HCT116 (cell line): ENCODE measurements around the gene FGF14. TPM values are rescaled to one million over a fixed set of nuclear protein-coding genes. Genes with fewer than 3 reads are reported as not detected.

Experiments
- ATAC-seq: fragments of 200-7000 bp; cut with Tn5 transposase; 2 replicates; pipeline ENCODE4 v1.9.1; 2020; ENCODE audit warnings: mild to moderate bottlenecking, moderate library complexity
- BruUV-seq: library from RNA; stranded (reverse); fragments of 400-500 nt; replicated peaks from 2 replicates; lab custom pipeline; 2021; lab: Mats Ljungman, UMichigan
- CTCF ChIA-PET: fragments of 300-600 bp; sonication (Branson Sonifier 250); formaldehyde crosslinking; loops from one replicate; lab custom pipeline; 2021; ENCODE audit warnings: antibody characterized with exemption; lab: Charles Lee
- POLR2A ChIA-PET: fragments of 300-600, 350-600 bp; sonication (Branson Sonifier 250); formaldehyde crosslinking; loops from one replicate; lab custom pipeline; 2021; ENCODE audit warnings: antibody characterized with exemption; lab: Charles Lee
- RAD21 ChIA-PET, 2 experiments: fragments of 300-600 bp; sonication (Branson Sonifier 250); formaldehyde crosslinking; loops; one replicate each; lab custom pipeline; 2023; ENCODE audit warnings: low total read pairs in 2 of 2; ENCODE audit not compliant: uncharacterized antibody in 2 of 2, unreplicated experiment in 2 of 2, low non-redundant PET in 1 of 2; lab: Charles Lee
- DNase-seq: peaks from one replicate; pipeline ENCODE4 v3.0.0-alpha.2; 2010; ENCODE audit warnings: low read depth, low spot score
- H2AFZ ChIP-seq: fragments of 200-600 bp; shearing (Covaris generic), sonication (generic); 2 replicates; pipeline ENCODE4 v1.6.1; 2017; ENCODE audit warnings: low read depth, mixed run types, mixed read lengths, antibody characterized with exemption, low read length; ENCODE audit not compliant: poor library complexity, severe bottlenecking
- H3K27ac ChIP-seq: 2 replicates; pipeline ENCODE4 v1.5.1; 2012; ENCODE audit warnings: low read depth, low read length
- H3K27me3 ChIP-seq: fragments of 200-600 bp; sonication (generic); 2 replicates; pipeline ENCODE4 v1.6.1; 2016; ENCODE audit warnings: mixed run types, low read length, mixed read lengths; ENCODE audit not compliant: insufficient read depth
- H3K36me3 ChIP-seq, 2 experiments: fragments of 200-500 bp in 1 of 2; fragments of 200-600 bp in 1 of 2; sonication (Bioruptor generic) in 1 of 2; sonication (generic) in 1 of 2; 2 replicates each; pipeline versions ENCODE4 v1.5.1 to v1.6.1; 2014 to 2016; ENCODE audit warnings: low read length in 2 of 2, inconsistent platforms in 1 of 2, mixed read lengths in 1 of 2, mixed run types in 1 of 2; ENCODE audit not compliant: insufficient read depth in 2 of 2, control insufficient read depth in 1 of 2
- H3K4me1 ChIP-seq, 2 experiments: fragments of 200-600 bp in 1 of 2; sonication (generic) in 1 of 2; 2 replicates each; pipeline versions ENCODE4 v1.5.1 to v1.6.1; 2012 to 2017; ENCODE audit warnings: low read length in 2 of 2, inconsistent platforms in 1 of 2, mild to moderate bottlenecking in 1 of 2, mixed read lengths in 1 of 2, mixed run types in 1 of 2, moderate library complexity in 1 of 2; ENCODE audit not compliant: insufficient read depth in 2 of 2, control insufficient read depth in 1 of 2
- H3K4me2 ChIP-seq: fragments of 200-600 bp; sonication (generic); 2 replicates; pipeline ENCODE4 v1.6.1; 2017; ENCODE audit warnings: mixed run types, low read length, mixed read lengths
- H3K4me3 ChIP-seq, 2 experiments: fragments of 200-600 bp in 1 of 2; sonication (generic) in 1 of 2; replicated peaks in 1 of 2; 2 replicates each; pipeline ENCODE4 v1.5.1; 2011 to 2016; ENCODE audit warnings: low read length in 2 of 2, control low read depth in 1 of 2, low read depth in 1 of 2, mild to moderate bottlenecking in 1 of 2, mixed read lengths in 1 of 2, mixed run types in 1 of 2
- H3K79me2 ChIP-seq: fragments of 200-600 bp; sonication (generic); 2 replicates; pipeline ENCODE4 v1.6.1; 2017; ENCODE audit warnings: mild to moderate bottlenecking, mixed run types, low read length, moderate library complexity, mixed read lengths; ENCODE audit not compliant: insufficient read depth
- H3K9ac ChIP-seq: fragments of 200-600 bp; sonication (generic); 2 replicates; pipeline ENCODE4 v1.6.1; 2016; ENCODE audit warnings: low read length, mixed read lengths
- H3K9me2 ChIP-seq: fragments of 200-600 bp; sonication (generic), shearing (Covaris generic); 2 replicates; pipeline ENCODE4 v1.6.1; 2017; ENCODE audit warnings: mixed run types, mild to moderate bottlenecking, moderate library complexity; ENCODE audit not compliant: insufficient read depth
- H3K9me3 ChIP-seq, 2 experiments: fragments of 200-500 bp in 1 of 2; fragments of 200-600 bp in 1 of 2; sonication (Bioruptor generic) in 1 of 2; sonication (generic) in 1 of 2; 2 replicates each; pipeline ENCODE4 v1.6.1; 2014 to 2017; ENCODE audit warnings: low read length in 2 of 2, mixed read lengths in 2 of 2, inconsistent platforms in 1 of 2, low read depth in 1 of 2, mild to moderate bottlenecking in 1 of 2, mixed run types in 1 of 2, moderate library complexity in 1 of 2; ENCODE audit not compliant: control insufficient read depth in 1 of 2, insufficient read depth in 1 of 2
- H4K20me1 ChIP-seq: fragments of 200-600 bp; sonication (generic), shearing (Covaris generic); 2 replicates; pipeline ENCODE4 v1.6.1; 2017; ENCODE audit warnings: mixed run types, mild to moderate bottlenecking, moderate library complexity; ENCODE audit not compliant: insufficient read depth
- CEBPB ChIP-seq: IDR thresholded peaks from 2 replicates; pipeline ENCODE4 v1.6.1; 2012; ENCODE audit warnings: low read depth
- EGR1 ChIP-seq: IDR thresholded peaks from 2 replicates; pipeline ENCODE4 v1.6.1; 2012; ENCODE audit warnings: low read depth
- ELF1 ChIP-seq: IDR thresholded peaks from 2 replicates; pipeline ENCODE4 v1.6.1; 2012; ENCODE audit warnings: low read depth, borderline replicate concordance
- EZH2 ChIP-seq: fragments of 200-600 bp; sonication (generic); IDR thresholded peaks from 2 replicates; pipeline ENCODE4 v1.6.1; 2017; ENCODE audit warnings: antibody characterized with exemption, mixed run types
- FOSL1 ChIP-seq: IDR thresholded peaks from 2 replicates; pipeline ENCODE4 v1.6.1; 2012; ENCODE audit warnings: low read depth
- JUND ChIP-seq: IDR thresholded peaks from 2 replicates; pipeline ENCODE4 v1.6.1; 2012
- RAD21 ChIP-seq: IDR thresholded peaks from 2 replicates; pipeline ENCODE4 v1.6.1; 2012; ENCODE audit warnings: low read depth, mild to moderate bottlenecking
- SIN3A ChIP-seq: IDR thresholded peaks from 2 replicates; pipeline ENCODE4 v1.6.1; 2012; ENCODE audit warnings: low read depth
- TCF7L2 ChIP-seq: IDR thresholded peaks from 2 replicates; pipeline ENCODE4 v1.7.0; 2011; ENCODE audit warnings: borderline replicate concordance, inconsistent platforms; ENCODE audit not compliant: insufficient read depth, insufficient read length; ENCODE audit errors: extremely low read depth
- YY1 ChIP-seq: IDR thresholded peaks from 2 replicates; pipeline ENCODE4 v1.6.1; 2011; ENCODE audit warnings: low read length, low read depth, moderate library complexity, mild to moderate bottlenecking; ENCODE audit not compliant: insufficient replicate concordance; ENCODE audit errors: extremely low read depth
- ZFX ChIP-seq: fragments of 450-650 bp; IDR thresholded peaks from 2 replicates; pipeline ENCODE4 v1.6.1; 2017
- ZNF274 ChIP-seq: fragments of 200-500 bp; sonication (Bioruptor generic); IDR thresholded peaks from 2 replicates; pipeline ENCODE4 v1.6.1; 2014; ENCODE audit warnings: mild to moderate bottlenecking, low read depth, low read length, inconsistent platforms
- intact Hi-C: fragments of 100-400 bp; cut with micrococcal nuclease; formaldehyde crosslinking; loops from 2 replicates; pipeline ENCODE4 v1.10.0; 2022
- total RNA-seq: library from RNA; stranded (reverse); gene quantifications from one replicate; pipeline ENCODE4 v1.2.1, GENCODE V29; 2021; ENCODE audit not compliant: unreplicated experiment
- TF ChIP-seq, protein P1 (sequence below): IDR thresholded peaks from 2 replicates; pipeline ENCODE4 v1.6.1; 2012
- TF ChIP-seq, protein P2 (sequence below): IDR thresholded peaks from 2 replicates; pipeline ENCODE4 v1.6.1; 2011; ENCODE audit warnings: mild to moderate bottlenecking, low read length, moderate library complexity; ENCODE audit not compliant: insufficient replicate concordance; ENCODE audit errors: extremely low read depth
- TF ChIP-seq, protein P3 (sequence below), 3 experiments: fragments of 200-600 bp in 1 of 3; sonication (generic) in 1 of 3; IDR thresholded peaks in 2 of 3; conservative IDR thresholded peaks in 1 of 3; 2 replicates each; pipeline ENCODE4 v1.5.1; 2012 to 2017; ENCODE audit warnings: low read depth in 2 of 3, low read length in 2 of 3, antibody characterized with exemption in 1 of 3, borderline replicate concordance in 1 of 3, control low read depth in 1 of 3, mild to moderate bottlenecking in 1 of 3, mixed read lengths in 1 of 3, mixed run types in 1 of 3, moderate library complexity in 1 of 3; ENCODE audit not compliant: insufficient read depth in 1 of 3
- TF ChIP-seq, protein P4 (sequence below): IDR thresholded peaks from 2 replicates; pipeline ENCODE4 v1.6.1; 2012

Gene FGF14
- total RNA-seq, 1 experiment from 2014 or later, result not detected

DNA sequence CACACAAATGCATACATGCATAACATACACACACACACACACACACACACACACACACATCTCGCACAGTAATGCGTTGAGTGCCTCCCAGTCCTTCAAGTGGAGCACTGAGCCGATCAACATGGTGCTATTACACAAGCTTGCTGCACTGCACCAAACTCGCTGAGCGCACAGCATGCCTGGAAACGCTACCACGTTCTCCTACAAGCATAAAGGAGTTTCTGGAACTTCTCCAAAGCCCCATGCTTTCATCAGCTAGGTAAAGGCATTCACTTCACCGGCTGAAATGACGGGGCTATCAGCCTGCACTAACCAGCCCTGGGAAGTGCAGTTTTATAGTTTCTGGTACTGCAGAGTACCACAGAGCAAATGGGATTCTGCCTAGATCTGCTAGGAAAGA lies 92.7 kb downstream of the FGF14 start:
- no peak overlapping the region for H3K9ac ChIP-seq
- no TSS peak for BruUV-seq
- H3K4me2 ChIP-seq, result no peak overlapping the region
- RAD21 ChIA-PET, result no interaction called here
- H3K4me3 ChIP-seq, result no peak overlapping the region
- ATAC-seq, result no peak
- no peak overlapping the region for H2AFZ ChIP-seq
- no peaks in the 10 kb centered on the region for H3K79me2 ChIP-seq
- no peaks in the 10 kb centered on the region for H3K36me3 ChIP-seq
- no peak for TF ChIP-seq RAD21
- no peak for TF ChIP-seq JUND
- no peak for TF ChIP-seq FOSL1
- TF ChIP-seq ZFX, result no peak
- no peak for TF ChIP-seq ELF1
- TF ChIP-seq, protein P1, sequence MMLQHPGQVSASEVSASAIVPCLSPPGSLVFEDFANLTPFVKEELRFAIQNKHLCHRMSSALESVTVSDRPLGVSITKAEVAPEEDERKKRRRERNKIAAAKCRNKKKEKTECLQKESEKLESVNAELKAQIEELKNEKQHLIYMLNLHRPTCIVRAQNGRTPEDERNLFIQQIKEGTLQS, result no peak
- no peaks in the 10 kb centered on the region for H4K20me1 ChIP-seq
- no peaks in the 10 kb centered on the region for H3K9me3 ChIP-seq
- POLR2A ChIA-PET, result no interaction called here
- no peaks in the 10 kb centered on the region for H3K9me2 ChIP-seq
- H3K4me1 ChIP-seq, result no peaks in the 10 kb centered on the region
- H3K27ac ChIP-seq, result no peak overlapping the region
- no peak for DNase-seq
- intact Hi-C loops, result no loop called here
- CTCF ChIA-PET, result no interaction called here
- H3K27me3 ChIP-seq, result no peaks in the 10 kb centered on the region

DNA sequence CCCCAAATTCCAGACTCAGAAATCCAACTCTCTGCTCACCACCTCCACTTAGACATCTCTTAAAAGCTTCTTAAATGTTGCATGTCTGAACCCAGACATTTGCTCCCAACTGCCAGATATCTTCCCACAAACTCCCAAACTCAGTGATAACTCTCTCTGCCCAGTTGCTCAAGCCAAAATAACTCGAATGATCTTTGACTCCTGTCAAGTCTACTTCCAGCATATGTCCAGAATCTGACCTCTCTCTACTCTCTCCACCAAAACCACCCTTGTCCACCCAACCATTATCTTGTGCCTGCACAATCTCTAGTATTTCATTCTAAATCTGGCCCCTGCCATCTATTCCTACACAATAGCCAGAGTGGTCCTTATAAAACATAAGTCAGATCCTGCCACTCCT lies 99.3 kb downstream of the FGF14 start:
- CTCF ChIA-PET, result no interaction called here
- no peak overlapping the region for H3K4me3 ChIP-seq
- no TSS peak for BruUV-seq

More for the DNA sequence above, 99.3 kb downstream of the FGF14 start:
- Histone ChIP-seq H3K27me3 (no peaks in the 10 kb centered on the region), H3K4me1 (no peaks in the 10 kb centered on the region), H4K20me1 (no peaks in the 10 kb centered on the region)
- TF ChIP-seq EGR1 (no peak), ELF1 (no peak), YY1 (no peak), EZH2 (no peak), SIN3A (no peak), ZNF274 (no peak), CEBPB (no peak), ZFX (no peak), RAD21 (no peak), TCF7L2 (no peak)
- TF ChIP-seq, protein P2, sequence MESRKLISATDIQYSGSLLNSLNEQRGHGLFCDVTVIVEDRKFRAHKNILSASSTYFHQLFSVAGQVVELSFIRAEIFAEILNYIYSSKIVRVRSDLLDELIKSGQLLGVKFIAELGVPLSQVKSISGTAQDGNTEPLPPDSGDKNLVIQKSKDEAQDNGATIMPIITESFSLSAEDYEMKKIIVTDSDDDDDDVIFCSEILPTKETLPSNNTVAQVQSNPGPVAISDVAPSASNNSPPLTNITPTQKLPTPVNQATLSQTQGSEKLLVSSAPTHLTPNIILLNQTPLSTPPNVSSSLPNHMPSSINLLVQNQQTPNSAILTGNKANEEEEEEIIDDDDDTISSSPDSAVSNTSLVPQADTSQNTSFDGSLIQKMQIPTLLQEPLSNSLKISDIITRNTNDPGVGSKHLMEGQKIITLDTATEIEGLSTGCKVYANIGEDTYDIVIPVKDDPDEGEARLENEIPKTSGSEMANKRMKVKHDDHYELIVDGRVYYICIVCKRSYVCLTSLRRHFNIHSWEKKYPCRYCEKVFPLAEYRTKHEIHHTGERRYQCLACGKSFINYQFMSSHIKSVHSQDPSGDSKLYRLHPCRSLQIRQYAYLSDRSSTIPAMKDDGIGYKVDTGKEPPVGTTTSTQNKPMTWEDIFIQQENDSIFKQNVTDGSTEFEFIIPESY, result no peak
- TF ChIP-seq, protein P3, sequence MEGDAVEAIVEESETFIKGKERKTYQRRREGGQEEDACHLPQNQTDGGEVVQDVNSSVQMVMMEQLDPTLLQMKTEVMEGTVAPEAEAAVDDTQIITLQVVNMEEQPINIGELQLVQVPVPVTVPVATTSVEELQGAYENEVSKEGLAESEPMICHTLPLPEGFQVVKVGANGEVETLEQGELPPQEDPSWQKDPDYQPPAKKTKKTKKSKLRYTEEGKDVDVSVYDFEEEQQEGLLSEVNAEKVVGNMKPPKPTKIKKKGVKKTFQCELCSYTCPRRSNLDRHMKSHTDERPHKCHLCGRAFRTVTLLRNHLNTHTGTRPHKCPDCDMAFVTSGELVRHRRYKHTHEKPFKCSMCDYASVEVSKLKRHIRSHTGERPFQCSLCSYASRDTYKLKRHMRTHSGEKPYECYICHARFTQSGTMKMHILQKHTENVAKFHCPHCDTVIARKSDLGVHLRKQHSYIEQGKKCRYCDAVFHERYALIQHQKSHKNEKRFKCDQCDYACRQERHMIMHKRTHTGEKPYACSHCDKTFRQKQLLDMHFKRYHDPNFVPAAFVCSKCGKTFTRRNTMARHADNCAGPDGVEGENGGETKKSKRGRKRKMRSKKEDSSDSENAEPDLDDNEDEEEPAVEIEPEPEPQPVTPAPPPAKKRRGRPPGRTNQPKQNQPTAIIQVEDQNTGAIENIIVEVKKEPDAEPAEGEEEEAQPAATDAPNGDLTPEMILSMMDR (IDR thresholded peaks at IDR 0.05 in 2 of 3, conservative IDR thresholded peaks at IDR 0.05 in 1 of 3; ENCODE audit: borderline replicate concordance in 1 of 3, insufficient read depth in 1 of 3, low read depth in 2 of 3, low read length in 2 of 3), result no peak
- TF ChIP-seq, protein P4, sequence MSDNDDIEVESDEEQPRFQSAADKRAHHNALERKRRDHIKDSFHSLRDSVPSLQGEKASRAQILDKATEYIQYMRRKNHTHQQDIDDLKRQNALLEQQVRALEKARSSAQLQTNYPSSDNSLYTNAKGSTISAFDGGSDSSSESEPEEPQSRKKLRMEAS, result no peak
- TF ChIP-seq, all 23 proteins: peak for 0
- Histone ChIP-seq H3K4me2 (no peak overlapping the region), H3K9me3 (no peaks in the 10 kb centered on the region), H3K9ac (no peak overlapping the region), H2AFZ (no peak overlapping the region), H3K36me3 (no peaks in the 10 kb centered on the region), H3K9me2 (no peaks in the 10 kb centered on the region), H3K79me2 (no peaks in the 10 kb centered on the region), H3K27ac (no peak overlapping the region)
- ChIA-PET RAD21 (no interaction called here), POLR2A (no interaction called here)
- DNase-seq (no peak), ATAC-seq (no peak)
- intact Hi-C loops, result no loop called here
